RKO (cell line): ENCODE measurements around the gene ALDOC.

Experiments
- DNase-seq: peaks from one replicate; pipeline ENCODE4 v3.0.0-alpha.2; 2016; ENCODE audit warnings: low spot score

The ALDOC gene

GRCh38 chr17:28532050-28532960 is 44.4 kb downstream of the ALDOC start:
- no peak for DNase-seq

GRCh38 chr17:28530926-28531325 is 45.8 kb downstream of the ALDOC start:
- DNase-seq = no peak

GRCh38 chr17:28530250-28530649 is 46.4 kb downstream of the ALDOC start:
- no peak for DNase-seq

- DNase-seq = no peak
These were observed 47.7 kb downstream of the ALDOC start for GRCh38 chr17:28529013-28529400.

GRCh38 chr17:28528327-28529012 is 48.2 kb downstream of the ALDOC start:
- DNase-seq = no peak

- DNase-seq = no peak
These were observed 48.8 kb downstream of the ALDOC start for GRCh38 chr17:28527859-28528258.

- no peak for DNase-seq
These were observed 49.5 kb downstream of the ALDOC start for GRCh38 chr17:28527181-28527681.

- DNase-seq = no peak
These were observed 50.3 kb downstream of the ALDOC start for GRCh38 chr17:28526381-28526780.

- DNase-seq = no peak
These were observed 51.9 kb downstream of the ALDOC start for GRCh38 chr17:28524476-28525424.

GRCh38 chr17:28523876-28524275 is 52.8 kb downstream of the ALDOC start:
- no peak for DNase-seq

- DNase-seq = no peak
These were observed 53.5 kb downstream of the ALDOC start for GRCh38 chr17:28523186-28523585.
